K562 (cell line): ENCODE data around the gene KDM2B. TPM values are rescaled to one million over a fixed set of nuclear protein-coding genes. Genes with fewer than 3 reads are reported as not detected.

ENCODE experiments used
- FOXM1 ChIP-seq, 2 experiments: fragments of 450-650 bp in 1 of 2; sonication (generic) in 1 of 2; formaldehyde crosslinking in 1 of 2; IDR thresholded peaks; 2 replicates each; pipeline versions ENCODE4 v1.6.1 to v1.9.0; 2017 to 2022; ENCODE audit warnings: low read depth in 2 of 2, mild to moderate bottlenecking in 2 of 2, missing genetic modification reagents in 1 of 2, moderate library complexity in 1 of 2
- GABPA ChIP-seq: fragments of 200-800 bp; sonication (Bioruptor generic); conservative IDR thresholded peaks from 2 replicates; pipeline ENCODE4 v1.6.1; 2016; ENCODE audit warnings: low read depth, missing genetic modification characterization, missing compliant biosample characterization
- GTF2F1 ChIP-seq: IDR thresholded peaks from 2 replicates; pipeline ENCODE4 v1.6.1; 2011; ENCODE audit warnings: low read depth, low read length, improper control_type of control experiment
- HMGN3 ChIP-seq: IDR thresholded peaks from 2 replicates; pipeline ENCODE4 v1.6.1; 2011; ENCODE audit warnings: borderline replicate concordance, low read depth, mild to moderate bottlenecking, mixed read lengths, low read length; ENCODE audit not compliant: insufficient read length; ENCODE audit errors: extremely low read depth
- KDM5B ChIP-seq: fragments of 200-600 bp; sonication (generic); IDR thresholded peaks from 2 replicates; pipeline ENCODE4 v1.6.1; 2012; ENCODE audit warnings: low read depth, mild to moderate bottlenecking, moderate library complexity, low read length, control low read depth, inconsistent platforms; ENCODE audit not compliant: insufficient replicate concordance
- MAFF ChIP-seq: IDR thresholded peaks from 2 replicates; pipeline ENCODE4 v1.6.1; 2012; ENCODE audit warnings: low read length, improper control_type of control experiment
- MCM7 ChIP-seq, 2 experiments: fragments of 450-650 bp; IDR thresholded peaks; 2 replicates each; pipeline ENCODE4 v1.6.1; 2016 to 2018
- NELFE ChIP-seq: IDR thresholded peaks from 2 replicates; pipeline ENCODE4 v1.6.1; 2011; ENCODE audit warnings: mild to moderate bottlenecking; ENCODE audit not compliant: insufficient read depth, insufficient read length
- PRDM10 ChIP-seq: fragments of 450-650 bp; IDR thresholded peaks from 2 replicates; pipeline ENCODE4 v1.6.1; 2018; ENCODE audit not compliant: partially characterized antibody
- SREBF1 ChIP-seq: fragments of 150-350 bp; IDR thresholded peaks from 2 replicates; pipeline ENCODE4 v1.6.1; 2014; ENCODE audit warnings: antibody characterized with exemption, low read depth, low read length, borderline replicate concordance
- SRSF9 ChIP-seq: fragments of 200-400 bp; formaldehyde crosslinking; IDR thresholded peaks from 2 replicates; pipeline ENCODE4 v1.6.1; 2017; ENCODE audit warnings: low read depth, low read length, borderline replicate concordance
- SUPT5H ChIP-seq: fragments of 450-650 bp; IDR thresholded peaks from 2 replicates; pipeline ENCODE4 v1.6.1; 2016
- TEAD2 ChIP-seq: fragments of 450-650 bp; IDR thresholded peaks from 2 replicates; pipeline ENCODE4 v1.6.1; 2016; ENCODE audit warnings: missing genetic modification characterization, control low read depth, missing compliant biosample characterization
- XRCC3 ChIP-seq: fragments of 450-650 bp; IDR thresholded peaks from 2 replicates; pipeline ENCODE4 v1.6.1; 2017; ENCODE audit warnings: mild to moderate bottlenecking, moderate library complexity
- ZNF232 ChIP-seq: sonication (generic); formaldehyde crosslinking; IDR thresholded peaks from 2 replicates; pipeline ENCODE4 v1.8.0; 2022; ENCODE audit warnings: mild to moderate bottlenecking, missing genetic modification reagents
- ZNF274 ChIP-seq: IDR thresholded peaks from 2 replicates; pipeline ENCODE4 v1.6.1; 2011; ENCODE audit warnings: low read depth, mild to moderate bottlenecking, low read length, moderate library complexity, borderline replicate concordance
- ZNF655 ChIP-seq: fragments of 250-450 bp; sonication (Bioruptor Pico); IDR thresholded peaks from 2 replicates; pipeline ENCODE4 v1.5.0; 2021
- polyA plus RNA-seq, 8 experiments: library from polyadenylated mRNA; depleted of rRNA in 4 of 8; stranded (reverse) in 5 of 8; unstranded in 3 of 8; fragments of >200 nt; fragmentation: Nextera tagmentation in 2 of 8; fragmentation: Illumina TruSeq in 1 of 8; extraction: Ambion mirVana in 2 of 8; extraction: Trizol in 1 of 8; gene quantifications; 2 replicates each; pipeline versions ENCODE4 v1.2.1 to v1.2.3, GENCODE V29; 2011 to 2014; ENCODE audit warnings: inconsistent platforms in 1 of 8, missing spikeins in 1 of 8
- total RNA-seq, 7 experiments: library from RNA; depleted of rRNA in 6 of 7; stranded (reverse); fragments of >200 nt in 6 of 7; fragmentation: Illumina TruSeq in 2 of 7; extraction: Trizol in 2 of 7; gene quantifications; 2 replicates each; pipeline versions ENCODE4 v1.2.1 to v1.2.3, GENCODE V29; 2011 to 2021; ENCODE audit warnings: low replicate concordance in 1 of 7
- TF ChIP-seq, protein P1 (sequence below): sonication (generic); formaldehyde crosslinking; IDR thresholded peaks from 2 replicates; pipeline ENCODE4 v1.8.1; 2022; ENCODE audit warnings: missing genetic modification reagents
- TF ChIP-seq, protein P2 (sequence below): fragments of 250-450 bp; sonication (Bioruptor Pico); IDR thresholded peaks from 2 replicates; pipeline ENCODE4 v1.4.0; 2020; ENCODE audit warnings: mild to moderate bottlenecking

The KDM2B gene
- total and polyA plus RNA-seq, 9 of the 15 experiments (the other 6 are each of a cell fraction or from before 2014, with no cell fraction given): 7.4 to 50.5 (median 22.5) TPM

GRCh38 chr12:121467638-121468498 lies 113.0 kb downstream of the KDM2B start (continued):
- TF ChIP-seq SRSF9 (no peak), MAFF (no peak), ZNF655 (CRISPR knock-in tag) (no peak), KDM5B (no peak), SREBF1 (no peak), NELFE (no peak), SUPT5H (0 out of 2 replicates have a peak, but pooled peaks have one; percentile 26), FOXM1 (IDR thresholded peaks at IDR 0.05; ENCODE audit: low read depth) (no peak), FOXM1 (CRISPR knock-in tag; IDR thresholded peaks at IDR 0.05; ENCODE audit: low read depth) (0 out of 2 replicates have a peak, but pooled peaks have one; percentile 24), XRCC3 (no peak), HMGN3 (peak; percentile 61), TEAD2 (tag) (no peak), ZNF274 (no peak), GABPA (tag) (peak; percentile 51; the same call in 1 of the 2 replicates), GTF2F1 (no peak), MCM7 (IDR thresholded peaks at IDR 0.05) (no peak), PRDM10 (peak; percentile 93), ZNF232 (CRISPR knock-in tag) (no peak)
- TF ChIP-seq, protein P1, sequence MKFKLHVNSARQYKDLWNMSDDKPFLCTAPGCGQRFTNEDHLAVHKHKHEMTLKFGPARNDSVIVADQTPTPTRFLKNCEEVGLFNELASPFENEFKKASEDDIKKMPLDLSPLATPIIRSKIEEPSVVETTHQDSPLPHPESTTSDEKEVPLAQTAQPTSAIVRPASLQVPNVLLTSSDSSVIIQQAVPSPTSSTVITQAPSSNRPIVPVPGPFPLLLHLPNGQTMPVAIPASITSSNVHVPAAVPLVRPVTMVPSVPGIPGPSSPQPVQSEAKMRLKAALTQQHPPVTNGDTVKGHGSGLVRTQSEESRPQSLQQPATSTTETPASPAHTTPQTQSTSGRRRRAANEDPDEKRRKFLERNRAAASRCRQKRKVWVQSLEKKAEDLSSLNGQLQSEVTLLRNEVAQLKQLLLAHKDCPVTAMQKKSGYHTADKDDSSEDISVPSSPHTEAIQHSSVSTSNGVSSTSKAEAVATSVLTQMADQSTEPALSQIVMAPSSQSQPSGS: no peak
- TF ChIP-seq, protein P2, sequence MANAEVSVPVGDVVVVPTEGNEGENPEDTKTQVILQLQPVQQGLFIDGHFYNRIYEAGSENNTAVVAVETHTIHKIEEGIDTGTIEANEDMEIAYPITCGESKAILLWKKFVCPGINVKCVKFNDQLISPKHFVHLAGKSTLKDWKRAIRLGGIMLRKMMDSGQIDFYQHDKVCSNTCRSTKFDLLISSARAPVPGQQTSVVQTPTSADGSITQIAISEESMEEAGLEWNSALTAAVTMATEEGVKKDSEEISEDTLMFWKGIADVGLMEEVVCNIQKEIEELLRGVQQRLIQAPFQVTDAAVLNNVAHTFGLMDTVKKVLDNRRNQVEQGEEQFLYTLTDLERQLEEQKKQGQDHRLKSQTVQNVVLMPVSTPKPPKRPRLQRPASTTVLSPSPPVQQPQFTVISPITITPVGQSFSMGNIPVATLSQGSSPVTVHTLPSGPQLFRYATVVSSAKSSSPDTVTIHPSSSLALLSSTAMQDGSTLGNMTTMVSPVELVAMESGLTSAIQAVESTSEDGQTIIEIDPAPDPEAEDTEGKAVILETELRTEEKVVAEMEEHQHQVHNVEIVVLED (CRISPR knock-in tag): no peak
